ENCODE data around the gene CHCHD10. TPM values are rescaled to one million over a fixed set of nuclear protein-coding genes. Genes with fewer than 3 reads are reported as not detected.

The CHCHD10 gene
- total RNA-seq, 4 donors from 2014 or later, result 26.7 to 46.4 (median 32.2) TPM

GRCh38 chr22:23750367-23750713 lies 17.4 kb downstream of the CHCHD10 start:
- WGBS, result 25% methylated on average over 5 of the region's 5 CpGs
- peak overlapping the region; percentile 92 for H3K27ac ChIP-seq
- no peak for DNase-seq (ENCODE audit: low spot score in 2 of 2)
- TF ChIP-seq, protein P1, sequence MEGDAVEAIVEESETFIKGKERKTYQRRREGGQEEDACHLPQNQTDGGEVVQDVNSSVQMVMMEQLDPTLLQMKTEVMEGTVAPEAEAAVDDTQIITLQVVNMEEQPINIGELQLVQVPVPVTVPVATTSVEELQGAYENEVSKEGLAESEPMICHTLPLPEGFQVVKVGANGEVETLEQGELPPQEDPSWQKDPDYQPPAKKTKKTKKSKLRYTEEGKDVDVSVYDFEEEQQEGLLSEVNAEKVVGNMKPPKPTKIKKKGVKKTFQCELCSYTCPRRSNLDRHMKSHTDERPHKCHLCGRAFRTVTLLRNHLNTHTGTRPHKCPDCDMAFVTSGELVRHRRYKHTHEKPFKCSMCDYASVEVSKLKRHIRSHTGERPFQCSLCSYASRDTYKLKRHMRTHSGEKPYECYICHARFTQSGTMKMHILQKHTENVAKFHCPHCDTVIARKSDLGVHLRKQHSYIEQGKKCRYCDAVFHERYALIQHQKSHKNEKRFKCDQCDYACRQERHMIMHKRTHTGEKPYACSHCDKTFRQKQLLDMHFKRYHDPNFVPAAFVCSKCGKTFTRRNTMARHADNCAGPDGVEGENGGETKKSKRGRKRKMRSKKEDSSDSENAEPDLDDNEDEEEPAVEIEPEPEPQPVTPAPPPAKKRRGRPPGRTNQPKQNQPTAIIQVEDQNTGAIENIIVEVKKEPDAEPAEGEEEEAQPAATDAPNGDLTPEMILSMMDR (IDR thresholded peaks at IDR 0.05), result no peak
- TF ChIP-seq POLR2A (IDR thresholded peaks at IDR 0.05), result no peak
- no peak for TF ChIP-seq EP300 (IDR thresholded peaks at IDR 0.05)
- TF ChIP-seq POLR2AphosphoS5 (IDR thresholded peaks at IDR 0.05), result no peak
- H3K4me3 ChIP-seq, result peak overlapping the region; percentile 78
- H3K9me3 ChIP-seq, result no peaks in the 10 kb centered on the region
- H3K36me3 ChIP-seq, result no peaks in the 10 kb centered on the region
- H3K4me1 ChIP-seq, result peaks cover 22% of the 10 kb centered on the region
- no peaks in the 10 kb centered on the region for H3K27me3 ChIP-seq

DNA sequence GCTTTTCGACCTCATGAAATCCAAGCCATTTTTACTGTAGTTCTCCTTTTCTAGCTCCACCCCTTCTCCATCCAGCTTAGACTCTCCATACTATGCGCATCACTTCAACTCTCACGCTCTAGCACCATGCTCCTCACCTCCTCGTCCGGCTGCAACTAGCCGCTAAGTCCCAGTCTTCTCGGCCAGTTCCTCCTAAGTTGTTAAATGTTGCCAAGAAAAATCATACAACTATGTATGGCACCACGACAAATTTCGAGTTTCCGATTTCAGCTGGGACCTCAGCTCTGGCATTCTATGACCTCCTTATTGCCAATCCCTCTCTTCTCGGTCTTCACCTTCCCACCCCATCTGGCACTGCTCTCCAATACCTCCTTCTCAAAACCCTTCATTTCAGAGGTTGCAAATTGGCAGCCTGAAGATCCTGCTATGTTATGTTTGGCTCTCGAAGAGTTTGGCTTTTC lies 17.9 kb downstream of the CHCHD10 start:
- H3K27me3 ChIP-seq, result no peaks in the 10 kb centered on the region
- 33% methylated on average over 12 of the region's 12 CpGs for WGBS
- peaks cover 3% of the 10 kb centered on the region for H3K36me3 ChIP-seq
- H3K4me3 ChIP-seq, result peak overlapping the region; percentile 78
- no peak for DNase-seq (ENCODE audit: low spot score in 2 of 2)
- H3K9me3 ChIP-seq, result no peaks in the 10 kb centered on the region
- peaks cover 22% of the 10 kb centered on the region for H3K4me1 ChIP-seq
- no peak overlapping the region for H3K27ac ChIP-seq
- TF ChIP-seq POLR2A (IDR thresholded peaks at IDR 0.05), result no peak
- TF ChIP-seq EP300 (IDR thresholded peaks at IDR 0.05), result no peak
- TF ChIP-seq POLR2AphosphoS5 (IDR thresholded peaks at IDR 0.05), result no peak
- TF ChIP-seq, protein P1 (IDR thresholded peaks at IDR 0.05), result no peak

GRCh38 chr22:23745791-23746190 lies 22.0 kb downstream of the CHCHD10 start:
- WGBS, result 75% methylated on average over 6 of the region's 6 CpGs
- no peaks in the 10 kb centered on the region for H3K9me3 ChIP-seq
- peaks cover 17% of the 10 kb centered on the region for H3K4me1 ChIP-seq
- H3K27ac ChIP-seq, result no peak overlapping the region
- no peak for DNase-seq (ENCODE audit: low spot score in 2 of 2)
- TF ChIP-seq, protein P1 (IDR thresholded peaks at IDR 0.05), result no peak
- TF ChIP-seq POLR2A (IDR thresholded peaks at IDR 0.05) (no peak), POLR2AphosphoS5 (IDR thresholded peaks at IDR 0.05) (no peak), EP300 (IDR thresholded peaks at IDR 0.05) (no peak)
- peaks cover 44% of the 10 kb centered on the region for H3K36me3 ChIP-seq
- H3K4me3 ChIP-seq, result no peak overlapping the region
- H3K27me3 ChIP-seq, result no peaks in the 10 kb centered on the region

DNA sequence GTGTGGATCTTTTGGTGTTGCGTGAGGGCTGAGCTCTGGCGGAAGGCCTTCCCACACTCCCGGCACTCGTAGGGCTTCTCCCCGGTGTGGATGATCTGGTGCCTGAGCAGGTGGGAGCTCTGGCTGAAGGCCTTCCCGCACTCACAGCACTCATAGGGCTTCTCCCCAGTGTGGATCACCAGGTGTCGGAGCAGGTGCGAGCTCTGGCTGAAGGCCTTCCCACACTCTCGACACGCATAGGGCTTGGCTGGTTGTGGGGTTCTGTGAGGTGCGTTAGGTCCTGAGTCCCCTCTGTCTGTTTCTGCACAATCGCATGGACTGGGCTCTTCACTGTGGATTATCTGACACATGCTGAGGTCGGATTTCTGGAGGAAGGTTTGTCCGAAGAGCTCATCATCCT lies 23.3 kb downstream of the CHCHD10 start:
- TF ChIP-seq POLR2AphosphoS5 (IDR thresholded peaks at IDR 0.05) (no peak), POLR2A (IDR thresholded peaks at IDR 0.05) (no peak), EP300 (IDR thresholded peaks at IDR 0.05) (no peak)
- TF ChIP-seq, protein P1 (IDR thresholded peaks at IDR 0.05), result no peak

DNA sequence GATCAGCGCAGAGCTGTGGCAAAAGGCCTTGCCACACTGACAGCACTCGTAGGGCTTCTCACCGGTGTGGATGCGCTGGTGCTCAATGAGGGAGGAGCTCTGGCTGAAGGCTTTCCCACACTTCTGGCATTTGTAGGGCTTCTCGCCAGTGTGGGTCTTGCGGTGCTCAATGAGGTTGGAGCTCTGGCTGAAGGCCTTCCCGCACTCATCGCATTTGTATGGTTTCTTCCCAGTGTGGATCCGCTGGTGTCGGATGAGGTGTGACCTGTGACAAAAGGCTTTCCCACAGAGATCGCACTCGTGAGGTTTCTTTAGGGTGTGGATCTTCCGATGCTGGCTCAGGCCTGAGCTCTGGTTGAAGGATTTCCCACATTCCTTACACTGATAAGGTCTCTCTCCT lies 23.8 kb downstream of the CHCHD10 start:
- no peak for DNase-seq (ENCODE audit: low spot score in 2 of 2)
- H3K4me1 ChIP-seq, result peaks cover 4% of the 10 kb centered on the region
- peaks cover 45% of the 10 kb centered on the region for H3K36me3 ChIP-seq
- H3K9me3 ChIP-seq, result no peaks in the 10 kb centered on the region
- H3K27ac ChIP-seq, result no peak overlapping the region
- 93% methylated on average over 8 of the region's 13 CpGs for WGBS
- H3K27me3 ChIP-seq, result no peaks in the 10 kb centered on the region
- H3K4me3 ChIP-seq, result no peak overlapping the region
- no peak for TF ChIP-seq EP300 (IDR thresholded peaks at IDR 0.05)
- TF ChIP-seq, protein P1 (IDR thresholded peaks at IDR 0.05), result no peak
- TF ChIP-seq POLR2A (IDR thresholded peaks at IDR 0.05), result no peak
- TF ChIP-seq POLR2AphosphoS5 (IDR thresholded peaks at IDR 0.05), result no peak

More for the DNA sequence above, 23.3 kb downstream of the CHCHD10 start:
- Histone ChIP-seq H3K27ac (no peak overlapping the region), H3K4me1 (peaks cover 5% of the 10 kb centered on the region), H3K9me3 (no peaks in the 10 kb centered on the region), H3K4me3 (no peak overlapping the region), H3K27me3 (no peaks in the 10 kb centered on the region), H3K36me3 (peaks cover 45% of the 10 kb centered on the region)
- no peak for DNase-seq (ENCODE audit: low spot score in 2 of 2)
- 100% methylated on average over 4 of the region's 14 CpGs for WGBS
